ENCODE results near the gene TRAF2.
"Not testable (repeated sequence)": the region's sequence is repeated elsewhere in the genome, so short reads cannot be mapped to it uniquely, and the experiment has no call there.

Gene TRAF2

DNA sequence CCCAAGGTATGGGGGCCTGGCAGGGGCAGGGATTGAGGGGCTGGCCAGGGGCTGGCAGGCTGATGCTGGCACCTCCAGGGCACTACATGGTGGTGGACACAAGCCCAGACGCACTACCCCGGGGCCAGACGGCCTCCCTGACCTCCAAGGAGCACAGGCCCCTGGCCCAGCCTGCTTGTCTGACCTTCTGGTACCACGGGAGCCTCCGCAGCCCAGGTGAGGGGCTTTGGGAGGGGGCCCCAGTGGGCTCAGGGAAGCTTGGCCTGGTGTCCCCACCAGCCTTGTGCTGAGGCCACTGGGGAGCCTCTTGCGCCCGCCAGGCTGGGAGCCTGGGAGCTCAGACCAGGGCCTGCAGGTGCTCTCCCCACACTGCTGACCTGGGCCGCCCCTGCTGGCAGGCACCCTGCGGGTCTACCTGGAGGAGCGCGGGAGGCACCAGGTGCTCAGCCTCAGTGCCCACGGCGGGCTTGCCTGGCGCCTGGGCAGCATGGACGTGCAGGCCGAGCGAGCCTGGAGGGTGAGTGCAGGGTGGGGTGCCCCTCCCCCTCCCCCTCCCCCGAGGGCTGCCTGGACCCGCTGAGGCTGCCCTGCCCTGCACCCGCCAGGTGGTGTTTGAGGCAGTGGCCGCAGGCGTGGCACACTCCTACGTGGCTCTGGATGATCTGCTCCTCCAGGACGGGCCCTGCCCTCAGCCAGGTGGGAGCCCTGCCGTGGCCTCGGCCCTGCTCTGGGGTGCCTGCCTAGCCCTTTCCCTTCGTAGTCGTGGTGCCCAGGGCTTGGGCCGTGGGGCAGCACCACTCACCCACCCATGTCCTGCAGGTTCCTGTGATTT is 28.5 kb upstream of the TRAF2 start:
- DNase-seq (ENCODE audit: low read depth in 2 of 2) = no peak

- no peak for DNase-seq (ENCODE audit: low read depth in 2 of 2)
Measured at GRCh38 chr9:136858452-136858843, 27.9 kb upstream of the TRAF2 start.

- DNase-seq (ENCODE audit: low read depth in 2 of 2) = no peak
Measured at GRCh38 chr9:136858844-136859757, 27.2 kb upstream of the TRAF2 start.

- no peak for DNase-seq (ENCODE audit: low read depth in 2 of 2)
Measured at GRCh38 chr9:136860529-136860928, 25.8 kb upstream of the TRAF2 start.

GRCh38 chr9:136860933-136861873 is 25.1 kb upstream of the TRAF2 start:
- no peak for DNase-seq (ENCODE audit: low read depth in 2 of 2)

GRCh38 chr9:136861874-136862457 is 24.4 kb upstream of the TRAF2 start:
- DNase-seq (ENCODE audit: low read depth in 2 of 2) = no peak

DNA sequence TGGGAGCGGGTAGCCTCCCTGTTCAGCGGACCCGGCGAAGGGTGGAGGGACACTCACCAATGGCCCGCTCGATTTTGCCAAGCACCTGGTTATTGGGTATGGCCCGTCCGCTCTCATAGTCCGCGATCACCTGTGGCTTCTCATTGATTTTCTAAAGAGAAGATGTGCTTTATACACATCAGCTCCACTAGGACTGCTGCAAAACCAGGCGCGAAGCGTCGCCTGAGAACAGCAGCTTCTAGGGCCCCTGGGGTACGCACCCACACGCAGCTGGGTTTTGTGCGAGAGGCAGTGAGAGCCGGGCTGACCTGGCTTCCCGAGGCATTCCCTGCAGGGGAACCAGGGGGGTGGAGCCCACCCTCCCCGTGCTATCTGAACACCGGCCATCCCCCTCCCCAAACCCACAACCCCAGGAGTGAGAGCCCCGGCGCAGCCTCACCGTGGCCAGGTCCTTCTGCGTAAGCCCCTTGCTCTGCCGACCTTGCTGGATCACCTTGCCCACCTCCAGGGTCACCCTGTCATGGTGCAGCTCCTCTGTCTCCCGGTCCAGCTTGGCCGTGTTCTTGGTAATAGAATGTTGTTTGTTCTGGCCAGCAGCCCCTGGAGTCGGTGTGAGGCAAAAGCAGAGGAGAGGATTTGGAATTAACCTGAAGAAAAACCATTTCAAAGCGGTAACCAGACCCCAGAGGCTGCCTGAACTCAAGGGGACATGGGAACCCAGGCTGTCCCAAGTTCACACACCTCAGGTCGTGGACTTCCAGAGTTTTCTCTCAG is 23.3 kb upstream of the TRAF2 start:
- DNase-seq (ENCODE audit: low read depth in 2 of 2) = no peak

DNA sequence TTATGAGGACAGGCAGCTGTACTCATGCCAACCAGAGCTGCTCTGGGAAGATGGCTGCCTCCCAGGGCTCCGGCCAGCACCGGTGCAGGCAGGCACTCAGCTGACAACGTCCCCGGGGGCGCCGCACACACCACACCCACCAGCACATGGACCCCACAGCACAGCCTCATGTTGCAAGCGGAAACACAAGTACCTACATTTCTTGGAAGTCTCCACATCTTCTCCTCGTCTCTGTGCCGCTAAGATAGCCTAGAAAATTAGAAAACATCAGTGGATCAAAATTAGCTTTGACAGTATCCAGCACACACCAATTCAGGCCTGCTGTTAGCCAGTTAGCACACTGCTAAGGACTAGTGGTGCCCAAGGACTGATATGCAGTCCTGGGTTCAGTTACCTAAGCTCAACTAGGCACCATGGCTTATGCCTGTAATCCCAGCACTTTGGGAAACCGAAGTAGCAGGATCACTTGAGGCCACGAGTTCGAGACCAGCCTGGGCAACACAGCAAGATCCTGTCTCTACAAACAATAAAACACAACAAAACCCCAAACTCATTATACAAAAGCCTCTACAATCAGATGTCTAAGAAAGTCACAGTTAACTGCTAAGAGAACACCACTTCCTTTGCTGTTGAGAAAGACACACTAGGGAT is 22.6 kb upstream of the TRAF2 start:
- DNase-seq (ENCODE audit: low read depth in 2 of 2) = no peak

DNA sequence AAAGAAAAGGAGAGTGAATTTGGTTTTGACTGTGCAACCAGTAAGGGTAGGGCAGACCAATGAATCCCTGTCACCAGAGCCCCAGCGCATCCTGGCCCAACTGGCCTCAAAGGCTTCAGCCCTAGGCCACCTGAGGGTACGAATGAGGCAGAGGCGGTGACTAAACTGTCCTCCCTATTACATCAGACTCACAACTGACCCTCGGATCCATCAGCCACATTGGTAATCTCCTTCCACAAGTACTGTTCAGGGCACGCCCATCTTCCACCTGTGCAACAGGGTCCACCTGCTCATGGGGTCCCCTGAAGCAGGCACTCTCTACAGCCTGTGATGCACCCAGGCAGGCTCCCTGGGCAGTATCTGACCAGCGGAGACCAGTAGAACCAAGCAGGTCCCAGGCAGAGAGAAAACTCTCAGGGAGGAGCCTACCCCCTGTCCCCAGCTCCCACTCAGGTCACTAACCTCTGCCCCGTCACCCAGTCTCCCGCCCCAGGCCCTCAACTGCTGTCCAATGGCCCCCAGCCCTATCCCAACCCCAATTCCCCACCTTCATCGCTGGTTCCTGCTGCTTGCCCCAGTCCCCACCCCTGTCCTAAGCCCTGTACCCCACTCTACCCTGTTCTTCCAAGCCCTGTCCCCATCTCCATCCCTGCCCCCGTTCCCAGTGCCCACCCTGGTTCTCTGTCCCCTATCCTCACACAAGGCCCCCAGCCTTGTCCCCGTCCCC is 21.1 kb upstream of the TRAF2 start:
- DNase-seq (ENCODE audit: low read depth in 2 of 2) = no peak

DNA sequence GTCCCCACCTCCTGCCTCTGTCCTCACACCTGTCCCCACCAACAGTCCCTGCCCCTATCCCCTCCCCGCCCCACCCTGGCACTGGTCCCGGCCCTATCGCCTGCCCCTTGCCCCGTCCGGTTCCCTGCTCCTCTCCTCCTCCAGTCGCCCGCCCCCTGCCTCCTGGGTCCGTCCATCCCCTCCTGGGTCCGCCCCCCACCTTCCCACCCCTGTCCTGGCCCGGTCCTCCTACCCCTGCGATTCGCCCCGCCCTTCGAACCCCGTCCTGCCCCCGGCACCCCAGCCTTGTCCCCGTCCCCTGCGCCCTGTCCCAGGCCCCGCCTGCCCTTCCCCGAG is 20.6 kb upstream of the TRAF2 start:
- DNase-seq (ENCODE audit: low read depth in 2 of 2) = no peak

DNA sequence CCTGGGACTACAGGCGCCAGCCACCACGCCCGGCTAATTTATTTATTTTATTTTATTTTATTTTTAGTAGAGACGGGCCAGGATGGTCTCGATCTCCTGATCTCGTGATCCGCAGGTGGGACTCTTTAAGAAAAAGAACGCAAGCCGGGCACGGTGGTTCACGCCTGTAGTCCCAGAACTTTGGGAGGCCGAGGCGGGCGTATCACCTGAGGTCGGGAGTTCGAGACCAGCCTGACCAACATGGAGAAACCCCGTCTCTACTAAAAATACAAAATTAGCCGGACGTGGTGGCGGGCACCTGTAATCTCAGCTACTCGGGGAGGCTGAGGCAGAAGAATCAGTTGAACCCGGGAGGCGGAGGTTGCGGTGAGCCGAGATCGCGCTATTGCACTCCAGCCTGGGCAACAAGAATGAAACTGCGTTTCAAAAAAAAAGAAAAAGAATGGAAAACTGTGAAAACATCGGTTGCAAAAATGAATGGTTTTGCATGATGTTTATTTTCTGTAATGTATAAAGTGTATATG is 19.4 kb upstream of the TRAF2 start:
- DNase-seq (ENCODE audit: low read depth in 2 of 2) = not testable (repeated sequence)

GRCh38 chr9:136867480-136867879 is 18.8 kb upstream of the TRAF2 start:
- no peak for DNase-seq (ENCODE audit: low read depth in 2 of 2)

- DNase-seq (ENCODE audit: low read depth in 2 of 2) = no peak
Measured at GRCh38 chr9:136867917-136868316, 18.4 kb upstream of the TRAF2 start.

GRCh38 chr9:136868644-136869043 is 17.7 kb upstream of the TRAF2 start:
- no peak for DNase-seq (ENCODE audit: low read depth in 2 of 2)

DNA sequence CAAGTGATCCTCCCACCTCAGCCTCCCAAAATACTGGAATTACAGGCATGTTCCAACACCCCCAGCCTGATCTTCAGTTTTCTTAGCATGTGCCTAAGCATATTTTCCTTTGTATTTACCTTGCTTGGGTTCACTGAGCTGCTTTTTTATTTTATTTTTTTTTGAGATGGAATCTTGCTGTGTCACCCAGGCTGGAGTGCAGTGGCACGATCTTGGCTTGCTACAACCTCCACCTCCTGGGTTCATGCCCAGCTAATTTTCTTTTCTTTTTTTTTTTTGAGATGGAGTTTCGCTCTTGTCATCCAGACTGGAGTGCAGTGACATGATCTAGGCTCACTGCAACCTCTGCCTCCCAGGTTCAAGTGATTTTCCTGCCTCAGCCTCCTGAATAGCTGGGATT is 16.7 kb upstream of the TRAF2 start:
- DNase-seq (ENCODE audit: low read depth in 2 of 2) = not testable (repeated sequence)

- no peak for DNase-seq (ENCODE audit: low read depth in 2 of 2)
Measured at GRCh38 chr9:136875155-136875554, 11.2 kb upstream of the TRAF2 start.

- DNase-seq (ENCODE audit: low read depth in 2 of 2) = no peak
Measured at GRCh38 chr9:136876476-136876875, 9.8 kb upstream of the TRAF2 start.

DNA sequence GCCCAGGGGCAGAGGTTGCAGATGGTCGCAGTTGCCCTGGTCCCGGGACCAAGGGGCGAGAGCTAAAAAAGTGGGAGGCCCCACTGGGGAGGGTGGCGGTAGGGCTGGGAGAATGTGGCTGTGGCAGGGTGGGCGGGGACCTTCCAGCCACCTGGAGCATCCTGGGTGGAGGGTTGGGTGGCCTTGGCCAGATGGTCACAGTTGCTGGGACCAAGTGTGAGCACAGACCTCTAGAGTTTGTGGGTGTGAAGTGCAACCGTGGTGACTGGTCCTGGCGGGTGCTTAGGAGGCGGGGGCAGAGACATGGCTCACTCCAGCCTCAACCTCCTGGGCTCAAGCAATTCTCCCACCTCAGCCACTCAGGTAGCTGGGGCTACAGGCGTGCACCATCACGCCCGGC is 5.7 kb upstream of the TRAF2 start:
- no peak for DNase-seq (ENCODE audit: low read depth in 2 of 2)

DNA sequence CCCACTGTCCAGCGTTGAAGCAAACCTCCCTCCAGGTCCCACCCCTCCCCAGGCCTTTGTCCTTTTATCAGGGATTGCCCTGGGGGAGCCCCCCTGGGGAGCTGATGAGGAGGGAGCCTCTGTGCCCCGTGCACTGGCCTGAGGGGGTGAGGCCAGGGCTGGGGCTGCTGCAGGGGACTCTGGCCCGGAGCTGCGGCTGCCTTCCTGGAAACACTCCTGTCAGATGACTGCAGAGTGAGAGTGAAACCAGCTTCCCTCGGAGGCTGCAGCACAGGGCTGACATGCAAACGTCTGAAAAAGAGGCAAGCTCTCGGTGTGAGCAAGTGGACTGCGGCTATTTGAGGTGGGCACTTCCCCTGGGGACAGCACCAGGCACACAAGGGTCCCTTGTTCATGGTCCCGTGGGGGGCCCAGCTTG is 4.6 kb upstream of the TRAF2 start:
- no peak for DNase-seq (ENCODE audit: low read depth in 2 of 2)

Data from stimulated activated CD8-positive, alpha-beta memory T cell treated with anti-CD3 and anti-CD28 coated beads, Interleukin-2, amount 100 ng/mL, for 1 hour (primary cell).